ENCODE measurements around the gene APOE.

The APOE gene

GRCh38 chr19:44943801-44944249 is 38.2 kb downstream of the APOE start:
- TF ChIP-seq POLR2AphosphoS5 (IDR thresholded peaks at IDR 0.05; ENCODE audit: low read depth, low read length) (no peak), REST (IDR thresholded peaks at IDR 0.05; ENCODE audit: insufficient read depth in 1 of 2, low read depth in 2 of 2, low read length in 2 of 2) (no peak), FOXP2 (optimal IDR thresholded peaks at IDR 0.05; ENCODE audit: borderline replicate concordance, extremely low read depth, extremely low read length, insufficient read depth) (no peak)

- TF ChIP-seq SIN3A (IDR thresholded peaks at IDR 0.05; ENCODE audit: borderline replicate concordance, insufficient read depth, low read length), result no peak
- TF ChIP-seq FOXP2 (optimal IDR thresholded peaks at IDR 0.05; ENCODE audit: borderline replicate concordance, extremely low read depth, extremely low read length, insufficient read depth), result no peak
- no peak for TF ChIP-seq TAF1 (IDR thresholded peaks at IDR 0.05; ENCODE audit: borderline replicate concordance, insufficient read depth, low read length)
- no peak for TF ChIP-seq REST (IDR thresholded peaks at IDR 0.05; ENCODE audit: insufficient read depth in 1 of 2, low read depth in 2 of 2, low read length in 2 of 2)
- no peak for TF ChIP-seq POLR2AphosphoS5 (IDR thresholded peaks at IDR 0.05; ENCODE audit: low read depth, low read length)
Observed at GRCh38 chr19:44947041-44947581, 41.5 kb downstream of the APOE start.

GRCh38 chr19:44948237-44948636 is 42.6 kb downstream of the APOE start:
- TF ChIP-seq SIN3A (IDR thresholded peaks at IDR 0.05; ENCODE audit: borderline replicate concordance, insufficient read depth, low read length) (no peak), POLR2AphosphoS5 (IDR thresholded peaks at IDR 0.05; ENCODE audit: low read depth, low read length) (no peak), TAF1 (IDR thresholded peaks at IDR 0.05; ENCODE audit: borderline replicate concordance, insufficient read depth, low read length) (no peak), REST (IDR thresholded peaks at IDR 0.05; ENCODE audit: insufficient read depth in 1 of 2, low read depth in 2 of 2, low read length in 2 of 2) (no peak), FOXP2 (optimal IDR thresholded peaks at IDR 0.05; ENCODE audit: borderline replicate concordance, extremely low read depth, extremely low read length, insufficient read depth) (no peak)

- no peak for TF ChIP-seq SIN3A (IDR thresholded peaks at IDR 0.05; ENCODE audit: borderline replicate concordance, insufficient read depth, low read length)
- no peak for TF ChIP-seq TAF1 (IDR thresholded peaks at IDR 0.05; ENCODE audit: borderline replicate concordance, insufficient read depth, low read length)
- no peak for TF ChIP-seq FOXP2 (optimal IDR thresholded peaks at IDR 0.05; ENCODE audit: borderline replicate concordance, extremely low read depth, extremely low read length, insufficient read depth)
- TF ChIP-seq REST (IDR thresholded peaks at IDR 0.05; ENCODE audit: insufficient read depth in 1 of 2, low read depth in 2 of 2, low read length in 2 of 2), result no peak
- no peak for TF ChIP-seq POLR2AphosphoS5 (IDR thresholded peaks at IDR 0.05; ENCODE audit: low read depth, low read length)
Observed at GRCh38 chr19:44948763-44949374, 43.3 kb downstream of the APOE start.

Data from PFSK-1 (cell line).